HL-60 (cell line): Measurements from ENCODE around the gene PHACTR3.

Experiments used
- DNase-seq, 2 experiments: peaks; one replicate each; pipeline ENCODE4 v3.0.0-alpha.2; 2010 to 2020; ENCODE audit warnings: low read depth in 1 of 2, low spot score in 1 of 2
- H3K27ac ChIP-seq: fragments of 250-450 bp; sonication (Bioruptor Pico); replicated peaks from 2 replicates; pipeline ENCODE4 v1.5.1; 2020; ENCODE audit warnings: mild to moderate bottlenecking, moderate library complexity
- H3K27me3 ChIP-seq: fragments of 250-450 bp; sonication (Bioruptor Pico); 2 replicates; pipeline ENCODE4 v1.5.1; 2021; ENCODE audit warnings: mild to moderate bottlenecking, moderate library complexity; ENCODE audit not compliant: insufficient read depth, poor library complexity, severe bottlenecking
- H3K4me3 ChIP-seq: replicated peaks from 2 replicates; pipeline ENCODE4 v1.5.1; 2011; ENCODE audit warnings: mild to moderate bottlenecking, control low read depth, low read length; ENCODE audit not compliant: insufficient read depth
- GABPA ChIP-seq: IDR thresholded peaks from 2 replicates; pipeline ENCODE4 v1.6.1; 2012; ENCODE audit warnings: low read depth
- POLR2AphosphoS5 ChIP-seq: IDR thresholded peaks from 2 replicates; pipeline ENCODE4 v1.6.1; 2012; ENCODE audit warnings: low read depth
- SPI1 ChIP-seq: IDR thresholded peaks from 2 replicates; pipeline ENCODE4 v1.6.1; 2012; ENCODE audit warnings: low read depth, mild to moderate bottlenecking, borderline replicate concordance
- TF ChIP-seq, protein P1 (sequence below): IDR thresholded peaks from 2 replicates; pipeline ENCODE4 v1.6.1; 2012; ENCODE audit warnings: low read depth; ENCODE audit not compliant: insufficient replicate concordance
- TF ChIP-seq, protein P2 (sequence below): IDR thresholded peaks from one replicate; pipeline ENCODE4 v1.5.1; 2011; ENCODE audit warnings: low read length, control low read depth, inconsistent platforms; ENCODE audit not compliant: insufficient read depth

Gene PHACTR3

DNA sequence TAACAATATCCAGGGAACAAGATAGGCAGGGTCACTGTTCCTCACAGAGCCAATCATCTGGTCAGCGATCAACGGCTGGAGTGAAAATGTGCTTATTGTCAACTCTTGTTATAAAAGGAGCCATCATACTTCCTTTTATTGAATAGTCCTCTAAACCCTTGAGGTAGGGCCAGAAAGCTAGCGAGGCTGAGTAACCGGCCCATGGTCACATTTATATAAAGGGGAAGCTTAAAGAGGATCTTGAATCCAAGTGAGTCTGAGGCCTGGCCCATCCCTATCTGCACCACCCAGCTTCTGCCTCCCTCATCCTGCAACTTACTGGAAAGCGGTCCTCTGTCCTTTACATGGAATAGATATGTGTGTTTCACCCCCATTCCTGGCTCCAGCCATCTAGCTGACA, 9.5 kb downstream of the PHACTR3 start:
- H3K27me3 ChIP-seq: no peaks in the 10 kb centered on the region
- no peak overlapping the region for H3K4me3 ChIP-seq
- TF ChIP-seq, protein P1, sequence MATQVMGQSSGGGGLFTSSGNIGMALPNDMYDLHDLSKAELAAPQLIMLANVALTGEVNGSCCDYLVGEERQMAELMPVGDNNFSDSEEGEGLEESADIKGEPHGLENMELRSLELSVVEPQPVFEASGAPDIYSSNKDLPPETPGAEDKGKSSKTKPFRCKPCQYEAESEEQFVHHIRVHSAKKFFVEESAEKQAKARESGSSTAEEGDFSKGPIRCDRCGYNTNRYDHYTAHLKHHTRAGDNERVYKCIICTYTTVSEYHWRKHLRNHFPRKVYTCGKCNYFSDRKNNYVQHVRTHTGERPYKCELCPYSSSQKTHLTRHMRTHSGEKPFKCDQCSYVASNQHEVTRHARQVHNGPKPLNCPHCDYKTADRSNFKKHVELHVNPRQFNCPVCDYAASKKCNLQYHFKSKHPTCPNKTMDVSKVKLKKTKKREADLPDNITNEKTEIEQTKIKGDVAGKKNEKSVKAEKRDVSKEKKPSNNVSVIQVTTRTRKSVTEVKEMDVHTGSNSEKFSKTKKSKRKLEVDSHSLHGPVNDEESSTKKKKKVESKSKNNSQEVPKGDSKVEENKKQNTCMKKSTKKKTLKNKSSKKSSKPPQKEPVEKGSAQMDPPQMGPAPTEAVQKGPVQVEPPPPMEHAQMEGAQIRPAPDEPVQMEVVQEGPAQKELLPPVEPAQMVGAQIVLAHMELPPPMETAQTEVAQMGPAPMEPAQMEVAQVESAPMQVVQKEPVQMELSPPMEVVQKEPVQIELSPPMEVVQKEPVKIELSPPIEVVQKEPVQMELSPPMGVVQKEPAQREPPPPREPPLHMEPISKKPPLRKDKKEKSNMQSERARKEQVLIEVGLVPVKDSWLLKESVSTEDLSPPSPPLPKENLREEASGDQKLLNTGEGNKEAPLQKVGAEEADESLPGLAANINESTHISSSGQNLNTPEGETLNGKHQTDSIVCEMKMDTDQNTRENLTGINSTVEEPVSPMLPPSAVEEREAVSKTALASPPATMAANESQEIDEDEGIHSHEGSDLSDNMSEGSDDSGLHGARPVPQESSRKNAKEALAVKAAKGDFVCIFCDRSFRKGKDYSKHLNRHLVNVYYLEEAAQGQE: no peak
- no peak for TF ChIP-seq GABPA
- no peak overlapping the region for H3K27ac ChIP-seq
- no peak for DNase-seq

DNA sequence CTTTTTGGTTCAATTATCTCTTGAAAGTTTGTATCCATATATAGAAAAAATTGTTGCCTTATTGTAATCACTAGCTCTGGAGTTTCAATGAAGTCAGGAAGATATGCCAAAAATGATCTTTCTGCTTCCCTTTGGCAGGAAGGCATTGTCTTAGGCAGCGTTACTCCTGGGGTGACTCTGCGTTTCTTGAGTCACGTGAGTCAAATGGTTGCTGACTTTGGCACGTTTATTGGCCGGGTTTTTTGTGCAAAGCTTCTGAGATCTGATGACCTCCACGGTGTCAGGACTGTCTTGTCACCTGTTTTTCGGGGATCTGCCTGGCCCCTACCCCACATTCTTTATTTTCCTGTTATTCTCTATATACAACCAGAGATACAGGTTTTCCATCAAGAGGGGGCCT, 10.4 kb downstream of the PHACTR3 start:
- no peaks in the 10 kb centered on the region for H3K27me3 ChIP-seq
- TF ChIP-seq POLR2AphosphoS5: no peak
- no peak for DNase-seq
- no peak overlapping the region for H3K4me3 ChIP-seq
- H3K27ac ChIP-seq: no peak overlapping the region

DNA sequence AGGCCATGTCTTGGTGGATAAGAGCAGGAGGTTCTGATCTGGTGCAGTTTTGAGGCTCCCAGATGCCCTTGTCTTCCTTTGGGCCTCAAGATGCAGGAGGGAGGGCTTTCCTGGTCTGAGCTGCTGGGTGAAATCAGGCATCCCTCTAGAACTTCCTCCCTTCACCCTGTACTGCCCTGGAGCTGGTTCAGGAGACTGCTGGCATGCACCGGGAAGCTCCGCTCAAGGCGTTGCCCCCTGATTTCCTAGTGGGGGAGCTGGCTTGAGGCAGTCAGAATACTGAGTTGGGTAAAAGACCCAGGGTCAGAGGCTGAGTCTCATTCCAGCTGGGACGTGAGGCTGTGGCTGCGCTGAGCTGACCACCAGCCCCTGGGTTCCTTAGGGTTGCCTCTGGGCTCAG, 12.0 kb downstream of the PHACTR3 start:
- TF ChIP-seq SPI1 (no peak), GABPA (no peak), POLR2AphosphoS5 (no peak)
- TF ChIP-seq, protein P2, sequence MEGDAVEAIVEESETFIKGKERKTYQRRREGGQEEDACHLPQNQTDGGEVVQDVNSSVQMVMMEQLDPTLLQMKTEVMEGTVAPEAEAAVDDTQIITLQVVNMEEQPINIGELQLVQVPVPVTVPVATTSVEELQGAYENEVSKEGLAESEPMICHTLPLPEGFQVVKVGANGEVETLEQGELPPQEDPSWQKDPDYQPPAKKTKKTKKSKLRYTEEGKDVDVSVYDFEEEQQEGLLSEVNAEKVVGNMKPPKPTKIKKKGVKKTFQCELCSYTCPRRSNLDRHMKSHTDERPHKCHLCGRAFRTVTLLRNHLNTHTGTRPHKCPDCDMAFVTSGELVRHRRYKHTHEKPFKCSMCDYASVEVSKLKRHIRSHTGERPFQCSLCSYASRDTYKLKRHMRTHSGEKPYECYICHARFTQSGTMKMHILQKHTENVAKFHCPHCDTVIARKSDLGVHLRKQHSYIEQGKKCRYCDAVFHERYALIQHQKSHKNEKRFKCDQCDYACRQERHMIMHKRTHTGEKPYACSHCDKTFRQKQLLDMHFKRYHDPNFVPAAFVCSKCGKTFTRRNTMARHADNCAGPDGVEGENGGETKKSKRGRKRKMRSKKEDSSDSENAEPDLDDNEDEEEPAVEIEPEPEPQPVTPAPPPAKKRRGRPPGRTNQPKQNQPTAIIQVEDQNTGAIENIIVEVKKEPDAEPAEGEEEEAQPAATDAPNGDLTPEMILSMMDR: no peak
- TF ChIP-seq, protein P1: no peak
- Histone ChIP-seq H3K27me3 (no peaks in the 10 kb centered on the region), H3K27ac (no peak overlapping the region), H3K4me3 (no peak overlapping the region)
- DNase-seq: no peak

DNA sequence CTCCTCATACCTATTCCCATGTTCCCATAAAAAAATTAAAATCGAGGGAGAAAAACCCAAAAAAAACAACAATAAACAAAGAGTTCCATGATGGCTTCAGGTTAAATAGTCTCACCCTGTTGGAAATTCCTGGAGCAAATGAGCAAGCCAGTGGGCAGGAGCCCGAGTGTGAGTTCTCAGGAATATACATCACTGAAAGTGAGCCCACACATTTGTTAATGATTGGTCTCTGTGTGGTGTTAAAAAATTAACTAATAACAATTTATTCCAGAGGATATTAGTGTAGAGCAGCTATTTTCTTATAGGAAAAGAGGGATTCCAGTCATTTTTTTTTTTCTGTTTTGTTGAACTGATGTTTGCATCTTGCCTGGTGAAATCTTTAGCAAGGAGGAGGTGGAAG, 12.9 kb downstream of the PHACTR3 start:
- no peak overlapping the region for H3K4me3 ChIP-seq
- no peaks in the 10 kb centered on the region for H3K27me3 ChIP-seq
- TF ChIP-seq, protein P1: no peak
- TF ChIP-seq GABPA (no peak), POLR2AphosphoS5 (no peak), SPI1 (no peak)
- TF ChIP-seq, protein P2: no peak
- H3K27ac ChIP-seq: no peak overlapping the region
- no peak for DNase-seq
